ENCODE data around the gene NPAS3. TPM values are rescaled to one million over a fixed set of nuclear protein-coding genes. Genes with fewer than 3 reads are reported as not detected.

The NPAS3 gene
- total RNA-seq, 3 donors from 2014 or later = 0.26 TPM; not detected in 2

DNA sequence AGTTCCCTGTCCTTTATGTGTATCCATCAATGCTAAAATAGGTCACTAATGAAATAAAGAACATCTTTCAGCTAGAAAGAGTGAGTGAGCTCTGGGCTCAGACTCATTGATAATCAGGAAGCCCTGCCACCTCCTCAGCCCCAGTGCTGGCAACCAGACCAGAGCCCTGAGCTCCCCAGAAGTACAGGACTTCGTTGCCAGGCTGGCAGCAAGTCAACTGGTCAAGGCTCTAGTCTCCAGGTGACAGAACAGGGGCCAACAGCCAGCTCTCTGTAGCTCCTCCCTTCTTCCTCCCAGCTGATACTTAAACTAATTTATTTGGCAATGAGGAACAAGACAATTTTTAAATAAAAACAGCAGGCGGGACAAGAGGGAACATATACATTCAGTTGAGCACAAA is 866.9 kb downstream of the NPAS3 start:
- peaks cover 21% of the 10 kb centered on the region for H3K27me3 Mint-ChIP-seq (ENCODE audit: low read depth)
- no peaks in the 10 kb centered on the region for H3K9me3 Mint-ChIP-seq
- peaks cover 2% of the 10 kb centered on the region for H3K4me1 Mint-ChIP-seq (ENCODE audit: low read depth)
- ATAC-seq = no peak
- H3K36me3 Mint-ChIP-seq (ENCODE audit: insufficient read depth) = no peaks in the 10 kb centered on the region
- H3K4me3 Mint-ChIP-seq = no peak overlapping the region
- DNase-seq = no peak

DNA sequence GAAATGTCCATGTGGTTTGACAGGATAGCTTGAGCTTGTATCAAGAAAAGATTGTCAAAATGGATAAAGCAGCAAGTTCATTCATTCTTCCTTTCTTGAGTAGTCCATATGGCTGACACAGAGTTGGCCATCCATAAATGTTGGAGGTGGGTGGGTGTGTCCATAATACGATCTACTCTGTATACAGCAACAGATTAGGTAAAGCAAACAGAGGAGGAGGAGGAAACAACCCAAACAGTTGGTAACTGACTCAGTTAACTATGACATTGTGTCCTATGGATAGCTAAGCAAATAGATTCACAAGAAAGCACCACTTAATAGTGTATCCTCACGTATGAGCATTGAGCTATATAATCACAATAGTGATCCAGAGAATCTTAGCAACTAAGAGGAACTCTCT is 868.2 kb downstream of the NPAS3 start:
- Mint-ChIP-seq H3K36me3 (ENCODE audit: insufficient read depth) (no peaks in the 10 kb centered on the region), H3K4me3 (no peak overlapping the region), H3K27me3 (ENCODE audit: low read depth) (peaks cover 12% of the 10 kb centered on the region), H3K4me1 (ENCODE audit: low read depth) (no peaks in the 10 kb centered on the region), H3K9me3 (no peaks in the 10 kb centered on the region)
- no peak for DNase-seq
- ATAC-seq = no peak

DNA sequence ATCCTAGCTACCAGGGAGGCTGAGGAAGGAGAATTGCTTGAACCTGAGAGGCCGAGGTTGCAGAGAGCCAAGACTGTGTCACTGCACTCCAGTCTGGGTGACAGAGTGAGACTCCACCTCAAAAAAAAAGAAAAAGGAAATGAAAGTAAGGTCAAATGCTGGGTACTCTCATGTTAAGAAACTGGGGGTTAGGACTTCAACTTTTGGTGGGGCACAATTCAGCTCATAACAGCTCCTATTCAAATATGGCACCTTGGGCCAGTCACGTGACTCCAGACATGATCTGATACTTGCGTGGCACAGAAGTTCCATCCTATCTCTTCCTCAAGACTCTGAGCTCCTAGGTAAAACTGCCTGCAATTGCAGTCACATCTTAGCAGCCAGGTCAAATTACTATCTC is 869.5 kb downstream of the NPAS3 start:
- H3K27me3 Mint-ChIP-seq (ENCODE audit: low read depth) = peaks cover 7% of the 10 kb centered on the region
- ATAC-seq (no peak), DNase-seq (no peak)
- H3K4me1 Mint-ChIP-seq (ENCODE audit: low read depth) = no peaks in the 10 kb centered on the region
- H3K36me3 Mint-ChIP-seq (ENCODE audit: insufficient read depth) = no peaks in the 10 kb centered on the region
- no peaks in the 10 kb centered on the region for H3K9me3 Mint-ChIP-seq
- H3K4me3 Mint-ChIP-seq = no peak overlapping the region

DNA sequence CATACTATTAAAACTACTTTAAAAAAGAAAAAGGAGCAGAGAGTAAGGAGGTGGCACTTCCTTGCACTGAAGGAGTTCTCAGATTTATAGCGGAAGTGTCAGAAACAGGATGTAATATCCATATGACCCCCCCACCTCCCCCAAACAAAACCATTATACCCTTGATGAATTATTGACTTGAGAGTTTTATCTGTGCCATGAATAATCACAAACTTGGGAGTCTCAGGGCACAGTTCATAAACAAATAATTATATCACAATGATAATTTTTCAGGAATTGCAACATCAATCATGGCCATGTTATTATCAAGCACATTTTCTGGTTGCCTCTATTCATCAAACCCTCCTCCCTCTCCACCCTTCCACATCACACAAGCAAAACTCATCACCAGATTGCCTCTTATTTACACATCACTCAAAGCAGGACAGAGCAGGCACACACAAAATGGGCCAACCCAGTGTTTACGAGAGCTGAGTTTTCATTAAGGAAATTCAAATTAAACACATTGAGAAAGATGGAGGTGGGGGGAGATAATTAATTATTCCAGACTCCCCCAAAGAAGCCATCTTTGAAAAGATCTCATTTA is 870.8 kb downstream of the NPAS3 start:
- no peaks in the 10 kb centered on the region for H3K4me1 Mint-ChIP-seq (ENCODE audit: low read depth)
- DNase-seq = no peak
- peaks cover 10% of the 10 kb centered on the region for H3K27me3 Mint-ChIP-seq (ENCODE audit: low read depth)
- H3K9me3 Mint-ChIP-seq = no peaks in the 10 kb centered on the region
- no peak for ATAC-seq
- H3K4me3 Mint-ChIP-seq = no peak overlapping the region
- no peaks in the 10 kb centered on the region for H3K36me3 Mint-ChIP-seq (ENCODE audit: insufficient read depth)

DNA sequence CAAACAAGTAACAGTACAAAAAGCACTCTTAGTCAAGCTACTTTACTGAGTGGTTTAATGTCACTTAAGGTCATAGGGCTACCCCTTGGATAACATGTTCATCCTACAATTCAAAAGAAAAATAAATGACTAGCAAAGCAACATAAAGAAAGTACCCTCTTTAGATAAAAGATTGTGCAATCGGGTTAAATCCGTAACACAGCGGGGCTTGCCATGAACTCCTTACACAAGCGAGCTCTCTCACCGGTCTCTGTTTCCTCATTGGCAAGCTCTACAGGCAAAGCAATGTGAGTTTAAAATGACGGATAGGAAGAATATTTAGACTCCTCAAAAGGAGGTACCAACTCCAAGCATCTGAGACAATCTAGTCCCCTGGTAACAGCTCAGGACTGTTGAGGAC is 871.6 kb downstream of the NPAS3 start:
- H3K36me3 Mint-ChIP-seq (ENCODE audit: insufficient read depth) = no peaks in the 10 kb centered on the region
- H3K9me3 Mint-ChIP-seq = no peaks in the 10 kb centered on the region
- peaks cover 10% of the 10 kb centered on the region for H3K27me3 Mint-ChIP-seq (ENCODE audit: low read depth)
- H3K4me1 Mint-ChIP-seq (ENCODE audit: low read depth) = no peaks in the 10 kb centered on the region
- ATAC-seq (no peak), DNase-seq (no peak)
- H3K4me3 Mint-ChIP-seq = no peak overlapping the region

DNA sequence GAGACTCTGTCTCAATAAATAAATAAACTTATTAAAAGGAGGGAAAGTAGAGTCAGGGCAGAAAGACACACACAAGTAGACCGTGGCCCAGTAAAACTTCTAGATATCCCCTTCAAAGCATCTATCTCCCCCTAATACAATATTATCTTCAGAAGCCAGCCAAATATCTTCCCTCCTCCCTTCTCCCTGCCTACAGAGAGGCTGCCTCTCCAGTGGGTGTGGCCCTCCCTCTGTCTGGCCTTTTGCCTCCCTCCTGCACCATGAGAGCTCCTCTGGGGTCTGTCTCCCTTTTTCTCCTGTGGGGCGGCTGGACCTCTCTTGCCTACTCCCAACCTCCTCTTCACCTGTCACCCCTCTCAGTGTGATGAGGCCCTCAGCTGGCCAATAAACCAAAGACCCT is 873.0 kb downstream of the NPAS3 start:
- Mint-ChIP-seq H3K4me1 (ENCODE audit: low read depth) (no peaks in the 10 kb centered on the region), H3K4me3 (no peak overlapping the region), H3K9me3 (no peaks in the 10 kb centered on the region), H3K36me3 (ENCODE audit: insufficient read depth) (no peaks in the 10 kb centered on the region), H3K27me3 (ENCODE audit: low read depth) (peaks cover 13% of the 10 kb centered on the region)
- ATAC-seq (no peak), DNase-seq (no peak)

- Mint-ChIP-seq H3K4me3 (no peak overlapping the region), H3K36me3 (ENCODE audit: insufficient read depth) (no peaks in the 10 kb centered on the region), H3K27me3 (ENCODE audit: low read depth) (peaks cover 18% of the 10 kb centered on the region), H3K4me1 (ENCODE audit: low read depth) (no peaks in the 10 kb centered on the region), H3K9me3 (no peaks in the 10 kb centered on the region)
- no peak for ATAC-seq
- DNase-seq = no peak
These were observed 873.5 kb downstream of the NPAS3 start for GRCh38 chr14:33812181-33812580.

DNA sequence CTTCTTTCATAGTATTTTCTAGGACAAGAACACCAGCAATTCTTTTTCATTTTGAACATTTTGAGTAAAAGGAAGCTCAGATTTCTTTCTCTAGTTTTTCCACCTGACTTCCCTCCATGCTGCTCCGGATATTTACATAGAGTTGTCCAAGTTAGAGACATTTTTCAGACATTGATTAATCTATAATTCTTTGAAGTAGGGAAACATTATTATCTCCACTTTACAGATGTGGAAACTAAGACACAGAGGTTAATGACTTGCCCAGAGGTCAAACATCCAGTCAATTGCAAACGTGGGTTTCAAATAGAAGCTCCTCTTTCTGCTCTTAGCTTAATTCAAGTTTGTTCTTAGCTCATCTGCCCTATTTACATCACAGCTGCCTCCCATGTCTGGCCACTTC is 873.9 kb downstream of the NPAS3 start:
- H3K9me3 Mint-ChIP-seq = no peaks in the 10 kb centered on the region
- no peaks in the 10 kb centered on the region for H3K36me3 Mint-ChIP-seq (ENCODE audit: insufficient read depth)
- no peak overlapping the region for H3K4me3 Mint-ChIP-seq
- H3K4me1 Mint-ChIP-seq (ENCODE audit: low read depth) = no peaks in the 10 kb centered on the region
- H3K27me3 Mint-ChIP-seq (ENCODE audit: low read depth) = peaks cover 22% of the 10 kb centered on the region
- DNase-seq = no peak
- no peak for ATAC-seq

- H3K27me3 Mint-ChIP-seq (ENCODE audit: low read depth) = peaks cover 19% of the 10 kb centered on the region
- no peaks in the 10 kb centered on the region for H3K9me3 Mint-ChIP-seq
- ATAC-seq (no peak), DNase-seq (no peak)
- H3K36me3 Mint-ChIP-seq (ENCODE audit: insufficient read depth) = no peaks in the 10 kb centered on the region
- H3K4me1 Mint-ChIP-seq (ENCODE audit: low read depth) = no peaks in the 10 kb centered on the region
- no peak overlapping the region for H3K4me3 Mint-ChIP-seq
These were observed 875.3 kb downstream of the NPAS3 start for GRCh38 chr14:33814010-33814409.

- Mint-ChIP-seq H3K9me3 (no peaks in the 10 kb centered on the region), H3K4me3 (no peak overlapping the region), H3K4me1 (ENCODE audit: low read depth) (no peaks in the 10 kb centered on the region), H3K27me3 (ENCODE audit: low read depth) (no peaks in the 10 kb centered on the region), H3K36me3 (ENCODE audit: insufficient read depth) (no peaks in the 10 kb centered on the region)
- DNase-seq (no peak), ATAC-seq (no peak)
These were observed 895.2 kb downstream of the NPAS3 start for GRCh38 chr14:33833706-33834465.

DNA sequence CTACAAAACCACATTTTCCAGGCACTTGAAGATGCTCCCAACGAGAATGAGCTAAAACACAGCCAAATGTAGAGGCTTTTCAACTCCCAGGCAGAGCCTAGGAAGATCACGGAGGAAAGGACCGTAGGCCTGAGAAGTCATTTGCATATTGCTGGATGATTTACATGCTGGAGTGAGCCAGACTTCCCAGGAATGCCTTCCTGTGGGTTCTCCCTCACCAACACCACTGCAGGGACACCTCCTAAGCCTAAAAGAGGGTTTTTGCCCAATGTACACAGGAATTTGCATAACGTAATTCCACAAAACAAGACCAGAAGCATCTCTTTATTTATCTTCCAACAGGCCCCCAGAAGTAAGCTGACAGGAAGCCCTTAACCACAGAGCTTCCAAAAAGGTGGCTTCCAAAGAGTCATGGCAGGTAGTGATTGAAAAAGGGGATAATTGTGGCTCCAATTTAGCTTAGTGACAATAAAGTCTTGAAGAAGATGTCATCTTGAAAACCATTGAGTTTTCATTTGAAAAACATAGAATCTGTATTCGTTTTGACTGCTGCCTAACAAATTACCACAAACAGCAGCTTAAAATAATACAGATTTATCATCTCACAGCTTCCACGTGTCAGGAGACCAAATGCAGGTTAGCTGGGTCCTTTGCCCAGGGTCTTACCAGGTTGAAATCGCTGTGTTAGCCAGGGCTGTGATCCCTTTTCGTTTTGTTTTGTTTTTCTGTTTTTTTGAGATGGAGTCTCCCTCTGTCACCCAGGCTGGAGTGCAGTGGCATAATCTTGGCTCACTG is 896.0 kb downstream of the NPAS3 start:
- H3K4me3 Mint-ChIP-seq = no peak overlapping the region
- ATAC-seq (no peak), DNase-seq (no peak)
- H3K4me1 Mint-ChIP-seq (ENCODE audit: low read depth) = peaks cover 2% of the 10 kb centered on the region
- H3K27me3 Mint-ChIP-seq (ENCODE audit: low read depth) = no peaks in the 10 kb centered on the region
- no peaks in the 10 kb centered on the region for H3K9me3 Mint-ChIP-seq
- H3K36me3 Mint-ChIP-seq (ENCODE audit: insufficient read depth) = no peaks in the 10 kb centered on the region

DNA sequence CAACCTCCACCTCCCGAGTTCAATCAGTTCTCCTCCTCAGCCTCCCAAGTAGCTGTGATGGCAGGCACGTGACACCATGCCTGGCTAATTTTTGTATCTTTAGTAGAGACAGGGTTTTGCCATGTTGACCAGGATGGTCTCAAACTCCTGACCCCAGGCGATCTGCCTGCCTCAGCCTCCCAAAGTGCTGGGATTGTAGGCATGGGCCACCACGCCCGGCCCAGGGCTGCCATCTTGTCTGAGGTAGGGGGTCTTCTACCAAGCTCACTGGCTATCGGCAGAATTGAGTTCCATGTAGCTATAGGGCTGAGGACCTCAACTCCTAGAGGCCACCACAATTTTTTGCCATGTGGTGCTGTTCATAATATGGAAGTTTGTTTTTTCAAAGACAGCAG is 896.6 kb downstream of the NPAS3 start:
- no peaks in the 10 kb centered on the region for H3K9me3 Mint-ChIP-seq
- peaks cover 3% of the 10 kb centered on the region for H3K4me1 Mint-ChIP-seq (ENCODE audit: low read depth)
- H3K4me3 Mint-ChIP-seq = no peak overlapping the region
- H3K27me3 Mint-ChIP-seq (ENCODE audit: low read depth) = no peaks in the 10 kb centered on the region
- DNase-seq (no peak), ATAC-seq (no peak)
- no peaks in the 10 kb centered on the region for H3K36me3 Mint-ChIP-seq (ENCODE audit: insufficient read depth)

DNA sequence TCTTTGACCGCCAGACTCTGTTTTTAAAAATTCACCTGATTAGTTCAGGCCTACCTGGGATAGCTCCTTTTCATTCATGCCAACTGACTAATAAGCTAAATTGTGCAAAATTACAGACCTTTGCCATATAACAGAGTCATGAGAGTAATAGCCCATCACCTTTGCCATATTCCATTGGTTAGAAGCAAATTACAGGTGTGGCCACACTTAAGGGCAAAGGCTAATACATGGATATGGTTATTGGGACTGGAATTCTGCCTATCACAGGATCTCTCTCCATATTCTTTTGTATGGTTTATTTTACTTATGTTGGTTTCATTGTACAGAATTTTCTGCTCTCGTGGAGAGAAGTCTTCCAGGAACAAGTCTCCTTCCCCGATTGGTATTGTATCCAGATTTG is 897.0 kb downstream of the NPAS3 start:
- Mint-ChIP-seq H3K4me3 (no peak overlapping the region), H3K36me3 (ENCODE audit: insufficient read depth) (no peaks in the 10 kb centered on the region), H3K27me3 (ENCODE audit: low read depth) (no peaks in the 10 kb centered on the region), H3K4me1 (ENCODE audit: low read depth) (peaks cover 3% of the 10 kb centered on the region), H3K9me3 (no peaks in the 10 kb centered on the region)
- DNase-seq = no peak
- no peak for ATAC-seq

DNA sequence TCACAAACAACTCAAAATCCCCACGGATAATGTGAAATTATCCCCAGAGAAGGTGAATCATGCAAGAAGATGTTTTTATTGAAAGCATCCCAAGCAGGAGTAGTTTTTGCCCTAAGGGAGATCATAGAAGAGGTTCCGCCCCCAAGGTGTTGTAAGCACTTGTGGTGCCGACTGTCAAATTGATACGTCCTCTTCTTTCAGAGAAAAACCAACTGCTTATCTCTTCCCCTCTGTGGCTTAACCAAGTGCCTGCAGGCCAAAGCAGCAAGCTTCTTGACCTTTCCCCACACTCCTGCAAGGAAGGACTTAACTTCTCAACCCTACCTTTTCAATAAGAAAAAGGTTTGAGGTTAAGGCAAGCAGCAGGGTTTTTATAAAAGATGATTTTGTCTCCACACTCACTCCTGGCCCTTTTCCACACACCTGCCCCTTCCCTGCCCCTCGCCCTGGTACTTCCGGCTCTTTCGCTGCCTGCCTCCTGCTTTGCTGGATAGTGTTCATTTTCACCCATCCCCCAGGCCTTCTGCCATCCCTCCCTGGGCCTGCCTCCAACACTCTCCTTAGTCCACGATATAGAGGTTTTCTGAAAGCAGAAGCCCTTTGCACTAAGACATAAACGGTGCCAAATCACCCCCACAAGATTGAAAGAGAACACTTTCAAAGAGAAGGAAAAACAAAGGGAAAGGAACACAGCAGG is 897.7 kb downstream of the NPAS3 start:
- no peak for ATAC-seq

More for the DNA sequence above, 897.7 kb downstream of the NPAS3 start:
- Mint-ChIP-seq H3K36me3 (ENCODE audit: insufficient read depth) (no peaks in the 10 kb centered on the region), H3K4me1 (ENCODE audit: low read depth) (peaks cover 3% of the 10 kb centered on the region), H3K9me3 (no peaks in the 10 kb centered on the region), H3K27me3 (ENCODE audit: low read depth) (no peaks in the 10 kb centered on the region), H3K4me3 (no peak overlapping the region)
- DNase-seq = no peak

All from activated T-cell treated with anti-CD3 and anti-CD28 coated beads, Interleukin-2, amount 50 U/mL, for 4 hours (primary cell).